Activated naive CD4-positive, alpha-beta T cell treated with anti-CD3 and anti-CD28 coated beads for 36 hours (primary cell): ENCODE results near the gene MC5R. TPM values are rescaled to one million over a fixed set of nuclear protein-coding genes. Genes with fewer than 3 reads are reported as not detected.
"Not testable (repeated sequence)": the region's sequence is repeated elsewhere in the genome, so short reads cannot be mapped to it uniquely, and the experiment has no call there.

Source experiments
- CTCF ChIA-PET: fragments of 350-600 bp; sonication (Branson Sonifier 250); formaldehyde crosslinking; loops from one replicate; lab custom pipeline; 2021; ENCODE audit warnings: antibody characterized with exemption; lab: Charles Lee
- DNase-seq: peaks from one replicate; pipeline ENCODE4 v3.0.0-alpha.2; 2020
- H3K27ac Mint-ChIP-seq: one replicate; pipeline ENCODE4 v1.8.0; 2021; ENCODE audit warnings: mild to moderate bottlenecking, mixed read lengths
- H3K27me3 Mint-ChIP-seq: one replicate; pipeline ENCODE4 v1.8.0; 2021; ENCODE audit warnings: low read depth, mixed read lengths
- H3K36me3 Mint-ChIP-seq: one replicate; pipeline ENCODE4 v1.8.0; 2021; ENCODE audit warnings: low read depth, mixed read lengths
- H3K4me1 Mint-ChIP-seq: one replicate; pipeline ENCODE4 v1.8.0; 2021; ENCODE audit warnings: low read depth, mixed read lengths
- H3K4me3 Mint-ChIP-seq: one replicate; pipeline ENCODE4 v1.8.0; 2021; ENCODE audit warnings: mild to moderate bottlenecking, moderate library complexity, mixed read lengths
- H3K9me3 Mint-ChIP-seq: one replicate; pipeline ENCODE4 v1.8.0; 2021; ENCODE audit warnings: mixed read lengths
- intact Hi-C: fragments of 100-400 bp; cut with micrococcal nuclease; formaldehyde crosslinking; loops from one replicate; pipeline ENCODE4 v1.15.1; 2023
- total RNA-seq, 2 experiments: library from RNA; stranded (reverse); gene quantifications; one replicate each; pipeline ENCODE4 v1.2.3, GENCODE V29; 2021

MC5R gene
- total RNA-seq, 2 experiments from 2014 or later: not detected

DNA sequence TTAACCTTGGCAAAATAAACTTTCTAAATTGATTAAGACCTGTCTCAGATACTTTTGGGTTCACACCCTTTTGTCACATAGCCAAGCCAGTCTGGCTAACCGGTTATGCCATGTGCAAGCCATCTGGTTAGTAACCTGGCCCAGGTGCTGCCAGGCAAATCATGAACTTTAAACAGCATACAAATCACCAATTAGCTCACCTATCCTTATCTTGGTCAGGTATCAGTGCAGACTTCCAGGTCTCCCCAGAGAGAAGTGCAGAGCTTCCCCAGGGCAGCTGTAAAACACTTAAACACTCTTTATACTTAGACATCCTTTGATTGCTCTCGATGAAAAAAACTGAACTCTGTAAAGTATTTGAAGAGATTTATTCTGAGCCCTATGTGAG, 14.9 kb upstream of the MC5R start:
- Mint-ChIP-seq H3K4me3 (no peak overlapping the region), H3K27ac (no peak overlapping the region), H3K4me1 (no peaks in the 10 kb centered on the region), H3K36me3 (no peaks in the 10 kb centered on the region), H3K27me3 (peaks cover 11% of the 10 kb centered on the region), H3K9me3 (no peaks in the 10 kb centered on the region)
- CTCF ChIA-PET: interaction anchor here (0.9 kb wide), 1 partner anchor 251 kb away, joined by 3 read pairs; no protein-coding TSS in a partner anchor
- intact Hi-C loops: loop anchor here (10.0 kb wide), 1 partner anchor 144 kb away; no protein-coding TSS in a partner anchor
- no peak for DNase-seq

DNA sequence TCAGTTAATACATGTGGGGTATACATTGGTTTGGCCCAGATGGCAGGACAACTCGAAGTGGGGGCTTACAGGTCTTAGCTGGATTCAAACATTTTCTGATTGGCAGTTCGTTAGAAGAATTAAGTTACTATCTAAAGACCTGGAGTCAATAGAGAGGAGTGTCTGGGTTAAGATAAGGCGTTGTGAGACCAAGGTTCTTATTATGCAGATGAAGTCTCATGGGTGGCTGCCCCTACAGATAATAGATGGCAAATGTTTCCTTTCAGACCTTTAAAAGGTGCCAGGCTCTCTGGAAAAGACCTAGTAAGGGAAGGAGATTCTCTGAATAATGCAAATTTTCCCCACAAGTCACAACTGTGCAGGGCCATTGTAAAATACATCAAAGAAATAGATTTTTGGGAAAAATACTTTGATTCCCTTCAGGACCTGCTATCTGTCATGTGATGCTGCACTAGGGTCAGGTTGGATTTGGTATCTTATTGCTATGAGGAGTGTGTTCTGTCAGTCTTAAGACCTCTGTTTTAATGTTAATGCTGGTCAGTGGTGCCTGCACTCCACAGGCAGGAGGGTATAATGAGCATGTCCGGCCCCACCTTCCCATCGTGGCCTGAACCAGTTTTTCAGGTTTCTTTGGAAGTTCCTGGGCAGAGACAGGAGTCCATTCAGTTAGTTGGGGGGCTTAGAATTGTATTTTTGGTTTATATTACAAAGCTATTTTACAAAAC, 14.3 kb upstream of the MC5R start:
- intact Hi-C loops: loop anchor here (10.0 kb wide), 1 partner anchor 145 kb away; no protein-coding TSS in a partner anchor

DNA sequence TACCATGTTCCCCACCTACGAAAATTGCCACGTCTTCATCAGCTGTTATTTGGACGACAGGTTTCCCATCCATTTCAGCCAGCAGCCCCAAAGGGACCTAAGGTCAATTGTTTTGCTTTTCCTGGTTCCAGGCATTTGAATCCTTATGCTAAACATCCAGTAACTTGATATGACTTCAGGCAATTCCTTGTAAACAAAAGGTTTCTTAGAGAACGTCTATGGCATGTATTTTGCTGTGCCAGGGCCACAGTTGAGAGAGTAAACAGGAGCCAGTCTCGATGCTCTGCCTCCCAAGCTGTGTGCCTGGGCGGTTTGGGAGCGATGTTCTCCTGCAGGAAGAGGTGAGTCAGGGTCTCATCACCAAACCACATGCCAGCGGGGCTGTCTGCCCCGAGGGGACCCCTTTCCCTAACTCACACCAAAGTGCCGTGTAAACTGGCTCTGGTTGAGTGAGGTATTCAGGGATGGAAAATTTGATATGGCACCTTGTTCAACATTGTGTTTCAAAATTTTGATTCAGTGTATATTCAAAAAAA, 12.9 kb upstream of the MC5R start:
- no peaks in the 10 kb centered on the region for H3K9me3 Mint-ChIP-seq
- intact Hi-C loops: no loop called here
- CTCF ChIA-PET: interaction anchor here (0.6 to 1.7 kb wide), 3 partner anchors 13 to 497 kb away, joined by 4 to 7 read pairs (median 5); partner anchors contain the start of gene MC5R

More for the DNA sequence above, 14.3 kb upstream of the MC5R start:
- Mint-ChIP-seq H3K9me3 (no peaks in the 10 kb centered on the region), H3K4me3 (no peak overlapping the region), H3K27ac (no peak overlapping the region), H3K4me1 (no peaks in the 10 kb centered on the region), H3K27me3 (peaks cover 5% of the 10 kb centered on the region), H3K36me3 (no peaks in the 10 kb centered on the region)
- DNase-seq: no peak
- CTCF ChIA-PET: interaction anchor here (1.6 kb wide), 1 partner anchor 277 kb away, joined by 5 read pairs; no protein-coding TSS in a partner anchor

DNA sequence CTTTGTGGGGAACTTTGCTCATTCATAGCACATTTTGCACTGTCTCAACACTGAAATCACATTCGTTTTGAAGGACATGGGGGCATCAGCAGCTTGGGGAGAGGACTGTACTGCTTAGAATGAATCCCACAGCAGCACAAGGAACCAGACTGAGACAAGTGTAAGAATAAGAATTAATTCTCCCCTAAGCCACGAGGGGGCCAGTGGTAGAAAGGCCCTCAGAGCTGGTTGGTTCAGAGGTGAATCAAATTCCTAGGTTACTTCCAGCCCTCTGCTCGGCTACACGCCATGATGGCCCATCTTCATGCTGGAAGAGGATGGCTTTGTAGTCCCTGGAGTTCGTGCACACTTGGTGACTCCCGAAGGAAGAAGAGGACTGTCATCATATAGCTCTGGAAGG, 12.0 kb upstream of the MC5R start:
- CTCF ChIA-PET: interaction anchor here (1.2 to 7.2 kb wide), 10 partner anchors 9 to 275 kb away, joined by 3 to 47 read pairs (median 6); partner anchors contain the start of gene MC5R
- H3K4me1 Mint-ChIP-seq: no peaks in the 10 kb centered on the region

More for the DNA sequence above, 12.9 kb upstream of the MC5R start:
- H3K4me3 Mint-ChIP-seq: no peak overlapping the region
- no peak overlapping the region for H3K27ac Mint-ChIP-seq
- no peak for DNase-seq
- peaks cover 3% of the 10 kb centered on the region for H3K27me3 Mint-ChIP-seq
- H3K36me3 Mint-ChIP-seq: no peaks in the 10 kb centered on the region
- H3K4me1 Mint-ChIP-seq: no peaks in the 10 kb centered on the region

DNA sequence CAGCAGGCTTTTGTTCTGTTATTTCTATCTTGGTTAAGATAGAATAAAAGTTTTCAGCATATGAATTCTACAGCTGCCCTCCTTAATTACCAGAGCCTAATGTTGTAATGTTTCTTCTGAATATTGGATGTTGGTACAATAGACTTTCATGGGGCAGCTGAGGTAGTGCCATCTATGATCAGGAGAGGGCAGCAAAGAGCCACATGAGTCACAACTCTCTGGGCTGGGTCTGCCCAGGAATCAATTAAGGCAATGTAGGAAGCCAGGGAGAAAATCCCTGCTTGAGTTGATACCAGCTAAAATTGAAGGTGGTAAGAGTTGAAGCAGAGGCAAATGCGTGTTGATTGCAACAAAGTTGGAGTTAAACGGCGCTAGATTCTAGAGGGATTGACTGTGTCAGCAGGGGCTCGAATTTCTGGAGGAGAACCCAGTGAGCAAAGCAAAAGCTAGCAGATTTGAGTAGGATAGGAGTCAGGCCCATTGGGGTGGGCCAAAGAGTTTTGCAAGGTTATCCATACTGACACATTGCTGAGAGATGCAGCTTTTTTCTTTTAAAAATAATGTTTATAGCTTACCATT, 10.6 kb upstream of the MC5R start:
- Mint-ChIP-seq H3K9me3 (no peaks in the 10 kb centered on the region), H3K4me3 (no peak overlapping the region), H3K27ac (no peak overlapping the region), H3K4me1 (no peaks in the 10 kb centered on the region), H3K36me3 (no peaks in the 10 kb centered on the region), H3K27me3 (no peaks in the 10 kb centered on the region)
- intact Hi-C loops: loop anchor here (1.0 kb wide), 1 partner anchor 273 kb away; no protein-coding TSS in a partner anchor
- CTCF ChIA-PET: interaction anchor here (0.6 to 7.2 kb wide), 20 partner anchors 8 to 597 kb away, joined by 3 to 47 read pairs (median 4); partner anchors contain the start of gene MC5R
- DNase-seq: peak; percentile 75

More for the DNA sequence above, 12.0 kb upstream of the MC5R start:
- Mint-ChIP-seq H3K27me3 (peaks cover 3% of the 10 kb centered on the region), H3K27ac (no peak overlapping the region), H3K9me3 (no peaks in the 10 kb centered on the region), H3K36me3 (no peaks in the 10 kb centered on the region), H3K4me3 (no peak overlapping the region)
- intact Hi-C loops: no loop called here
- no peak for DNase-seq

DNA sequence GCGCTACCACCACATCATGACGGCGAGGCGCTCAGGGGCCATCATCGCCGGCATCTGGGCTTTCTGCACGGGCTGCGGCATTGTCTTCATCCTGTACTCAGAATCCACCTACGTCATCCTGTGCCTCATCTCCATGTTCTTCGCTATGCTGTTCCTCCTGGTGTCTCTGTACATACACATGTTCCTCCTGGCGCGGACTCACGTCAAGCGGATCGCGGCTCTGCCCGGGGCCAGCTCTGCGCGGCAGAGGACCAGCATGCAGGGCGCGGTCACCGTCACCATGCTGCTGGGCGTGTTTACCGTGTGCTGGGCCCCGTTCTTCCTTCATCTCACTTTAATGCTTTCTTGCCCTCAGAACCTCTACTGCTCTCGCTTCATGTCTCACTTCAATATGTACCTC, 2.3 kb downstream of the MC5R start:
- H3K9me3 Mint-ChIP-seq: no peaks in the 10 kb centered on the region
- no peaks in the 10 kb centered on the region for H3K36me3 Mint-ChIP-seq
- H3K4me3 Mint-ChIP-seq: no peak overlapping the region
- H3K27me3 Mint-ChIP-seq: peaks cover 23% of the 10 kb centered on the region
- DNase-seq: no peak
- CTCF ChIA-PET: no interaction called here
- intact Hi-C loops: loop anchor here (10.0 kb wide), 3 partner anchors 79 to 349 kb away; no protein-coding TSS in a partner anchor
- no peak overlapping the region for H3K27ac Mint-ChIP-seq
- H3K4me1 Mint-ChIP-seq: peaks cover 3% of the 10 kb centered on the region

DNA sequence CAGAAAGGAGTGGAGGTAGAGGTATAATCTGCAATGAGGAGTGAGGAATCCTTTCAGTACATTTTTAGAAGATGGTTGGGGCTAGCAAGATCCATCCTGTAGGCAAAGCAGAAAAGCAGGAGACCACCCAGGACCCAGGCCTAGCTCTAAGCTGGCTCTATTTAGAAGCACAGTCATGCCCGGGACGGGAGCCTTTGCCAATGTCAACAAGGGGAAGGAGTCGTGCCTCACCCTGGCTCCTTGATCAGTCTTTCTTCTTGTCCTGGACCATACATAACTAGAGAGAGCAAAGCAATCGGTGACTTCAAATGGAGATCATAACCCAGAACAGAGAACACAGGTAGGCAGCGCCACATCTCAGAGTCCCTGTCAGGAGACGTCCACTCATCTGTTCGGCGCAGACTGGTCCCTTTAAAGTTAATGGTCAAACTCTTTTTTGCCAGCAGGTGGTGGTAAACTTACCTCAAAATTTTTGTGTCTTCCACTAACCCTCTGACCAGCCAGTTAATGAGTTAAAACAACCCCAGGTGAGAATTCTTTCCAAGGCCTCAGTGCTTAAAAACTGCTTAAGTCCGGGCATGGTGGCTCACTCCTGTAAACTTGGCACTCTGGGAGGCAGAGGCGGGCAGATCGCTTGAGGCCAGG, 8.0 kb downstream of the MC5R start:
- H3K9me3 Mint-ChIP-seq: no peaks in the 10 kb centered on the region
- H3K27me3 Mint-ChIP-seq: peaks cover 18% of the 10 kb centered on the region
- H3K36me3 Mint-ChIP-seq: no peaks in the 10 kb centered on the region
- H3K27ac Mint-ChIP-seq: no peak overlapping the region
- DNase-seq: no peak
- CTCF ChIA-PET: interaction anchor here (0.7 to 2.7 kb wide), 6 partner anchors 11 to 255 kb away, joined by 3 to 9 read pairs (median 3); no protein-coding TSS in a partner anchor
- intact Hi-C loops: no loop called here
- no peaks in the 10 kb centered on the region for H3K4me1 Mint-ChIP-seq
- H3K4me3 Mint-ChIP-seq: no peak overlapping the region

DNA sequence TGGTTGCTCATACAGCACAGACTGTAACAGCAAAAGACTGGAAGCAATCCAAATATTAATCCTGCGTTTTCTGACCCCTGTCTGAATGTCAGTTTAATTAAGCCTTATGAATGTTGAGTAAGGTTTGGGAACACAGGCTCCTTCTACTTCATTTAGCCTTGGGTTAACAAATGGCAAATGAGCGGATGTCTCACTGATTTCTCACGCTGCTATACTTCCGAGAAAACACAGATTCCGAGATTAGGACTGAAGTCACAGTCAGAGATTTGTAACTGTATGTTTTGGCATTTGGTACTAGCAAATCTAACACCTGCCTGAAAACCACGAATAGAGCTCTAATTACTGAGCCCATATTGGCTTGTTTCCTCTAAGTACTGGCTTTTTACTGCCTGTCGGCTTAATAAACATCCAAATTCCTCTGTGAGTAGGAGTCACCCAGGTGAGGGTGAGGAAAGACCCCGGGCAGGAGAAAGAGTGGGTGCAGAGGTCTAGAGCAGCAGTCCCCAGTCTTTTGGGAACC, 10.6 kb downstream of the MC5R start:
- Mint-ChIP-seq H3K4me3 (no peak overlapping the region), H3K27ac (no peak overlapping the region), H3K9me3 (no peaks in the 10 kb centered on the region), H3K36me3 (no peaks in the 10 kb centered on the region), H3K27me3 (peaks cover 16% of the 10 kb centered on the region), H3K4me1 (no peaks in the 10 kb centered on the region)
- CTCF ChIA-PET: interaction anchor here (1.3 kb wide), 1 partner anchor 253 kb away, joined by 3 read pairs; no protein-coding TSS in a partner anchor
- DNase-seq: no peak
- intact Hi-C loops: no loop called here

DNA sequence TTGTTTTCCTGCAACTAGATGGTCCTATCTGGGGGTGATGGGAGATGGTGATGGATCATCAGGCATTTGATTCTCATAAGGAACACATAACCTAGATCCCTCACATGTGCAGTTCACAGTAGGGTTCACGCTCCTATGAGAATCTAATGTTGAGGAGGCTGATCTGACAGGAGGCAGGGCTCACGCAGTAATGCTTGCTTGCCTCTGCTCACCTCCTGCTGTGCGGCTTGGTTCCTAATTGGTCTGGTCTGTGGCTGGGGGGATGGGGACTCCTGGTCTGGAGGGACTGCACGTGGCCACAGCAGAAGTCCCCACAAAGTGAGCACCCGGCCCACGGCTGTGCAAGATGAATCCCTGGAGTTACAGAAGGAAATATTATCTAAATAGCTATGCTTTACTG, 11.3 kb downstream of the MC5R start:
- Mint-ChIP-seq H3K4me3 (no peak overlapping the region), H3K27ac (no peak overlapping the region), H3K36me3 (no peaks in the 10 kb centered on the region), H3K9me3 (no peaks in the 10 kb centered on the region), H3K27me3 (peaks cover 21% of the 10 kb centered on the region), H3K4me1 (no peaks in the 10 kb centered on the region)
- no peak for DNase-seq
- CTCF ChIA-PET: no interaction called here
- intact Hi-C loops: no loop called here

DNA sequence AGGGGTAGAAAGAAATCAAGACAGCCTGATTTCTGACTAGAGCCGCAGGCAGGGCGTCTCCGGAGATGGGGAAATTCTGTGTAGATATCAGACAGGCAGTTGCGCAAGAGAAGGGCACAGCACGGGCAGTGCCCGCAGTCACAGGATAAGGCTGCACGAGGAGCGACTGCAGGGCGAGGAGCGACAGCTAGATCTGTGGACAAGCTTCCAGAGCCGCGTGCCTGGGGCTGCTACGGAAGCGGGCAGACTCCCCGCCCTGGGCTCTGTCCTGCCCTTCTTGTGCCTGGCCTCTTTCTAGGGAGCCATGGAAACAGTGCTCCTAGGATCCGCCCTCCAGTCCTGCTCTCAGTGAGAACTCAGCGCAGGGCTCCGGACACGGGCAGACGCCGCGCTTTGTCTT, 12.6 kb downstream of the MC5R start:
- DNase-seq: no peak
- Mint-ChIP-seq H3K27ac (no peak overlapping the region), H3K4me3 (no peak overlapping the region), H3K4me1 (no peaks in the 10 kb centered on the region), H3K9me3 (no peaks in the 10 kb centered on the region), H3K27me3 (peaks cover 15% of the 10 kb centered on the region), H3K36me3 (no peaks in the 10 kb centered on the region)
- intact Hi-C loops: no loop called here
- CTCF ChIA-PET: interaction anchor here (1.3 kb wide), 1 partner anchor 12 kb away, joined by 4 read pairs; the partner anchor contains the start of gene MC5R

DNA sequence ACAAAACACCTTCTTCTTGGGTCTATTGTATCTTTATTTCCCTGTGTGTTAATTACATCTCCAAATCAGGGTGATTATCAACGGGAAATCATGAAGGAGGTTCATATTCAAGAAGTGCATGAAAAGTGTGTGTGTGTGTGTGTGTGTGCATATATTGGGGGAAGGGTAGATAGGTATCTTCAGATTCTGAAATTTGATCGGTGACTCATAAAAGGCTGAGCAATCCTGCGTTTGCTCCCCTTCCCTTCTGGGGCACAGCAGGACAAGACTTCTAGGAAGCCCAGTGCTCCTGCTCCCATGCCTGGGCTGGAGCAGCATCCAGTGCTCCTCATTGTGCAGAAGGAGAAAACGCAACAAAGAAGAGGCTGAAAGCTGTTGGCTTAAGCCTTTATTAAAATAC, 25.8 kb downstream of the MC5R start:
- intact Hi-C loops: no loop called here
- Mint-ChIP-seq H3K27me3 (peaks cover 15% of the 10 kb centered on the region), H3K27ac (no peak overlapping the region)

DNA sequence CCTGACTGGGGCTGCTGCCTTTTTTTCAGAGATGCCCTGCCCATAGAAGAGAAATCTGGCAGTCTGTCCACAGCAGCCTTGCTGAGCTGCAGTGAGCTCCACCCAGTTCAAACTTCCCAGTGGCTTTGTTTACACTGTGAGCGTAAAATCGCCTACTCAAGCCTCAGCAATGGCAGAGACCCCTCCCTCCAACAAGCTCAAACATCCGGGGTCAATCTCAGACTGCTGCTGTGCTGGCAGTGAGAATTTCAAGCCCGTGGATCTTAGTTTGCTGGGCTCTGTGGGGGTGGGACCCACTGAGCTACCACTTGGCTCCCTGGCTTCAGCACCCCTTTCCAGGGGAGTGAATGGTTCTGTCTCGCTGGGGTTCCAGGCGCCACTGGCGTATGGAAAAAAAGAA, 38.9 kb downstream of the MC5R start:
- H3K4me1 Mint-ChIP-seq, H3K36me3 Mint-ChIP-seq, CTCF ChIA-PET, H3K9me3 Mint-ChIP-seq, H3K4me3 Mint-ChIP-seq, DNase-seq, H3K27ac Mint-ChIP-seq, intact Hi-C loops: not testable (repeated sequence)
- peaks cover 38% of the 10 kb centered on the region for H3K27me3 Mint-ChIP-seq

More for the DNA sequence above, 25.8 kb downstream of the MC5R start:
- Mint-ChIP-seq H3K4me1 (no peaks in the 10 kb centered on the region), H3K4me3 (no peak overlapping the region), H3K9me3 (peaks cover 11% of the 10 kb centered on the region), H3K36me3 (no peaks in the 10 kb centered on the region)
- CTCF ChIA-PET: no interaction called here
- no peak for DNase-seq
